Upper lobe of right lung (tissue), 1 donor: ENCODE data around the gene AGBL3. TPM values are rescaled to one million over a fixed set of nuclear protein-coding genes. Genes with fewer than 3 reads are reported as not detected.

Experiments used
- ATAC-seq: fragments of 200-7000 bp; cut with Tn5 transposase; one replicate; pipeline ENCODE4 v1.9.1; 2020; ENCODE audit warnings: mild to moderate bottlenecking, moderate library complexity
- DNase-seq: peaks from one replicate; pipeline ENCODE4 v3.0.0-alpha.2; 2020
- H3K27ac ChIP-seq: fragments of 200-600 bp; one replicate; pipeline ENCODE4 v1.8.0; 2022
- H3K27me3 ChIP-seq: fragments of 200-600 bp; one replicate; pipeline ENCODE4 v1.8.0; 2022; ENCODE audit warnings: mild to moderate bottlenecking
- H3K36me3 ChIP-seq: fragments of 200-600 bp; one replicate; pipeline ENCODE4 v1.8.0; 2022
- H3K4me1 ChIP-seq: fragments of 200-600 bp; one replicate; pipeline ENCODE4 v1.8.0; 2022
- H3K4me3 ChIP-seq: fragments of 200-600 bp; one replicate; pipeline ENCODE4 v1.8.0; 2022; ENCODE audit warnings: mild to moderate bottlenecking
- H3K9me3 ChIP-seq: fragments of 200-600 bp; one replicate; pipeline ENCODE4 v1.8.0; 2022
- CTCF ChIP-seq: fragments of 200-600 bp; IDR thresholded peaks from one replicate; pipeline ENCODE4 v1.8.0; 2022; ENCODE audit warnings: antibody characterized with exemption
- intact Hi-C: fragments of 100-400 bp; cut with DNase I; formaldehyde crosslinking; loops from one replicate; pipeline ENCODE4 v1.11.0; 2022
- total RNA-seq: library from RNA; stranded (reverse); fragmentation: NEBNext Ultra II Directional; extraction: Animal tissue kit (Norgen Biotek cat#: 25700); gene quantifications from one replicate; pipeline ENCODE4 v1.2.1, GENCODE V29; 2021
- donor health status: DM: no; HTN: yes; CAD: no; lungs with severe emphysema.

Gene AGBL3
- total RNA-seq, 1 donor from 2014 or later: 3.9 TPM

- H3K4me1 ChIP-seq: peaks cover 33% of the 10 kb centered on the region
- H3K4me3 ChIP-seq: no peak overlapping the region
- intact Hi-C loops: loop anchor here (10.0 kb wide), 2 partner anchors 175 to 205 kb away; partner anchors contain the start of gene AGBL3
- peaks cover 7% of the 10 kb centered on the region for H3K9me3 ChIP-seq
- H3K27me3 ChIP-seq: no peaks in the 10 kb centered on the region
- peak overlapping the region; percentile 27 for H3K27ac ChIP-seq
- ATAC-seq (no peak), DNase-seq (no peak)
- TF ChIP-seq CTCF: no peak
- no peaks in the 10 kb centered on the region for H3K36me3 ChIP-seq
Measured at GRCh38 chr7:135159359-135160085, 173.2 kb downstream of the AGBL3 start.

DNA sequence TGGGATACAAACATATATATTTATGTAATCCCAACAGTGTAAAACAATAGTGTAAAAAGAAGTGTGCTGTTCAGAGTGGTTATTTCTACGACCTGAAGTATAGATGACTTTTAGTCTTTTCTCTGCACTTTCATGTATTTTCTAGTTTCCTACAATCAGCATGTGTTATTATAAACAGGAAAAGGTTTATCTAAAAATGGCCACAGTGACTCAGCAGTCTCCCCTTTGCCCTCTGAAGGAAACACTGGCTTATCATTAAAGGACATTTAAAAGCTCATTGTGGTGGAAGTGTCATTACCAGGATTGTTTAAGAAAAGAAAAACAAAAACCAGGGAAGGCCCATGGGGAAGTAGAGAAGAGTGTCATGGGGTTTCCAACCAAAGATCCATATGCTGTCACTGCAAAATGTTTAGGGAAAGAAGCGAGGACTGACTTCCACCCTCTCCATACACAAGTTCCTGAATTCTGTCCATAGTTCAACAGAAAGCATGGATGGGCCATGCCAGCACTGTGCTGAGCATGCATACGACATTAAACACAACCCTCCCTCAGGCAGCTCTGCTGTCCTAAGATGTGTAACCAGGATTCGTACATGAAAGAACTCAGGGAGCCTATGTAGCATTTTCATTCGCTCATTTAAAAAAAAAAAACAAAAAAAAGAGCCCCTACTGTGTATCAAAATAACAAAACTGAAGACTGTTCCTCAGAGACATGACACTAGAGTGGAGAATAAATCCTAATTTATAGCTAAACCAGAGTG lies 174.0 kb downstream of the AGBL3 start:
- peak; percentile 29 for ATAC-seq
- no peak for DNase-seq

DNA sequence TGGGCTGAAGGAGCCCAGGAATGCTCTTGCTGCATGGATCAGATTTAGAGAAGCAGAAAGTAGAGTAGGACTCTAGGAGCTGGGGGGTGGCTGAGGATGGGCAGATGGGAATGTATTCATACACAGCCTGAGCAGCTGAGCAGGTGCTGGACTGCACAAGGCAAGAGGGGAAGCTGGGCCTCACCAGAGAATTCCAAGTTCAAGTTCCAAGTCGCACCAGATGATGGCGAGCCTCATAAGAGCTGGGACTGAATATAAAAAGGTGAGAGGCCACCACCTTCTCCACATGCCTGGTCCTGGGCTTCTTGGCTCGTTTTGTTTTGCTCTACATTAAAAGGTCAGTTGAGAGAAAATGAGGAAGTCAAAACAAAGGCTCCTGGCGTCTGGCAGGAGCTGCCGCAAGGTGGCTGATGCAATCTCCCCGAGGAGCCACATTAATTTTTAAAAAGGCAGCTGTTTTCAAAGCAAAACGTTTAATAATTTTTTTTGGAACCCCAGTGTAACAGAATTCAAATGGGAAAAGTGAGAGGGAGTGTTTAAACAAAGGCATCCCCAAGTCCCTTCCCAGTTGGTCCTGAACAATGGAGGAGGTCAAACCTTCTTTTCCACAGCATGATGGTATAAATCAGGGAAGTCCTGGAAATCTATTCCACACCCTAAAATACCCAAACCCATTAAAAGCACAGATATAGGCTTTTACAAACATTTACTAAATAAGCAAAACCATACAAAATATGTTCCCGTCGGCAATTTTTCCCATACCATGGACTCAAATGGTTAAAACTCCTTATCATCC lies 174.7 kb downstream of the AGBL3 start:
- TF ChIP-seq CTCF: no peak
- H3K27me3 ChIP-seq: no peaks in the 10 kb centered on the region
- peaks cover 44% of the 10 kb centered on the region for H3K4me1 ChIP-seq
- peaks cover 15% of the 10 kb centered on the region for H3K36me3 ChIP-seq
- intact Hi-C loops: loop anchor here (10.0 kb wide), 2 partner anchors 176 to 206 kb away; partner anchors contain the start of gene AGBL3
- H3K9me3 ChIP-seq: peaks cover 3% of the 10 kb centered on the region
- ATAC-seq (peak; percentile 33), DNase-seq (no peak)
- H3K27ac ChIP-seq: peak overlapping the region; percentile 27
- H3K4me3 ChIP-seq: no peak overlapping the region

More for the DNA sequence above, 174.0 kb downstream of the AGBL3 start:
- no peaks in the 10 kb centered on the region for H3K27me3 ChIP-seq
- TF ChIP-seq CTCF: no peak
- H3K9me3 ChIP-seq: peaks cover 7% of the 10 kb centered on the region
- peaks cover 7% of the 10 kb centered on the region for H3K36me3 ChIP-seq
- no peak overlapping the region for H3K4me3 ChIP-seq
- H3K27ac ChIP-seq: peak overlapping the region; percentile 27
- H3K4me1 ChIP-seq: peaks cover 36% of the 10 kb centered on the region
- intact Hi-C loops: loop anchor here (10.0 kb wide), 2 partner anchors 175 to 205 kb away; partner anchors contain the start of gene AGBL3

DNA sequence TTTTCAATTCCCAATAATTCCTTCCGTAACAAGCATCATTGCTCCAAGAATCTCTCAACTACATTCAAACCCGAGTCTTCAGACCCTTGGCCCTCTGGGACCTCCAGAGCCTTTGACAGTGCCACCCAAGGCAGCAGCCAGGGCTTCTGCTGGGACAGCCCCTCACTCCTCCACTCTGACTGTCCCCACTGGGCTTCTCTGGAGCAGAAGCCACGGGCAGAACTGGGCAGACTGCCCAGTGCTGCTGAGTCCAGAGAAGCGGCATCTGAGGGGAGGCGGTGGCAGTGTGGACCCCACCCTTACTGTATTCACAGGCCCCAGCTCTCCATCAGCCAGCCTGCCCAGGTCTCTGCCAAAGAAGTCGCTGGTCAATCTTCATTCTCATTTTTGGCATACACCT lies 175.4 kb downstream of the AGBL3 start:
- intact Hi-C loops: loop anchor here (10.0 kb wide), 2 partner anchors 177 to 207 kb away; partner anchors contain the start of gene AGBL3

More for the DNA sequence above, 175.4 kb downstream of the AGBL3 start:
- peak; percentile 5 for ATAC-seq
- no peaks in the 10 kb centered on the region for H3K9me3 ChIP-seq
- H3K27me3 ChIP-seq: no peaks in the 10 kb centered on the region
- no peak overlapping the region for H3K4me3 ChIP-seq
- no peak for TF ChIP-seq CTCF
- peaks cover 46% of the 10 kb centered on the region for H3K4me1 ChIP-seq
- DNase-seq: no peak
- H3K27ac ChIP-seq: peak overlapping the region; percentile 27
- peaks cover 21% of the 10 kb centered on the region for H3K36me3 ChIP-seq
